ENCODE data around the gene FAHD1.
"Not testable (repeated sequence)": the region's sequence is repeated elsewhere in the genome, so short reads cannot be mapped to it uniquely, and the experiment has no call there.

Gene FAHD1

DNA sequence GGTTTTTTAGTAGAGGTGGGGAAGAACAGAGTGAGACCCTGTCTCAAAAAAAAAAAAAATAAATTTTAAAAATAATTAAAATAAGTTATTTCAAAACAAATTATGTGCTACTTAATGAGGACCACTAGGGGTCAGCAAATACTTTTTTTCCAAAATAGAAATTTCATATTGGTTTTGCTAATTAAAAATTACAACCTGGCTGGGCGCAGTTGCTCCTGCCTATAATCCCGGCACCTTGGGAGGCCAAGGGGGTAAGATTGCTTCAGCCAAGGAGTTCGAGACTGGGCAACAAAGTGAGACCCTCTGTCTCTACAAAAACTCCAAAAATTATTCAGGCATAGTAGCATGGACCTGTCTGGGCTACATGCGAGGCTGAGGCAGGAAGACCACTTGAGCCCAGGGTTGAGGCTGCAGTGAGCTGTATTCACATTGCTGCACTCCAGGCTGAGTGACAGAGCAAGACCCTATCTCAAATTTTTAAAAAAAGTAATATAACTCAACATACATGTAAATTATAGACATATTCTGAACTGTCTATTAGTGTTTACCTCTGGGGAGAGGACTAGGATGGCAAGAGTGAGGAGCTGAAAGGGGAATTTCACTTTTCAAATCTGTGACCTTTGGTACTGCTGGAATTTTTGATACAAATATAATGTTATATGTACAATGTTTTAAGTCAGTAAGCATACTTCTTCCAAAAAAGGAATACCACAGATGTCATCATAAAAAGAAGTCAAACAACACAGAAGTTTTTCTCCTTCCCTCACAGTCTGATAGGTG is 36.9 kb downstream of the FAHD1 start:
- H3K36me3 ChIP-seq (ENCODE audit: insufficient read depth, low read depth, low read length) = no peaks in the 10 kb centered on the region
- no peak overlapping the region for H3K9ac ChIP-seq (ENCODE audit: low read depth, low read length)
- H3K4me1 ChIP-seq (ENCODE audit: insufficient read depth, low read length) = no peaks in the 10 kb centered on the region
- no peak overlapping the region for H3K4me3 ChIP-seq (ENCODE audit: low read length)
- H3K27me3 ChIP-seq (ENCODE audit: insufficient read depth, low read length) = peaks cover 38% of the 10 kb centered on the region
- H3K9me3 ChIP-seq (ENCODE audit: insufficient read depth, low read depth, low read length) = no peaks in the 10 kb centered on the region
- H3K27ac ChIP-seq (ENCODE audit: low read length) = no peak overlapping the region

DNA sequence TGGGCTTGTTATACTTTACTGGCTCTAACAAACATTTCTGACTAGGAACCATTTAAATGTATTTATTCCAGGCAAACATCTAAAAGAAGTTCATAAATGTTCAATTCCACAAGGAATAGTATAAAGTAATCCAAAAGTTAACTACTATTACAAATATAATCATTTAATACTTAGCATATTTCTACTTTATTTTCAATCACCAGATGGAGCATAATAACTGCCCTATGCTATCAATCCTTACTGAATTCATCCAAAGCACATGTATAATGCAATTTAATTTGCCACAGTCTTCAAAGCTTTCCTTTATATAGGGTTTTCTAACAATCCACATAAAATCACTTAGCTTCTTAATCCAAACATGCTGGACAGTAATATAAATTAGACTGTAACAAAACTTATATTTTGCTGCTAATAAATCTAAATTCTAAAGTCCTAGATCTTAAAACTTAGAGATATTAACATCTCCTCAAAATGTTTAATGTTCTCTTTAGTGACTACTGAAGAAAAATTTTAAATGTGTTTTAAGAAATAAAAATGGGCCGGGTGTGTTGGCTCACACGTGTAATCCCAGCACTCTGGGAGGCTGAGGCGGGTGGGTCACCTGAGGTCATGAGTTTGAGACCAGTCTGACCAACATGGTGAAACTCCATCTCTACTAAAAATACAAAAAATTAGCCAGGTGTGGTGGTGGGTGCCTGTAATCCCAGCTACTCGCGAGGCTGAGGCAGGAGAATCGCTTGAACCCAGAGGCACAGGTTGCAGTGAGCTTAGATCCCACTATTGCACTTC is 39.1 kb downstream of the FAHD1 start:
- no peak overlapping the region for H3K4me3 ChIP-seq (ENCODE audit: low read length)
- no peak overlapping the region for H3K27ac ChIP-seq (ENCODE audit: low read length)
- H3K27me3 ChIP-seq (ENCODE audit: insufficient read depth, low read length) = peaks cover 16% of the 10 kb centered on the region
- no peaks in the 10 kb centered on the region for H3K4me1 ChIP-seq (ENCODE audit: insufficient read depth, low read length)
- no peak overlapping the region for H3K9ac ChIP-seq (ENCODE audit: low read depth, low read length)
- no peaks in the 10 kb centered on the region for H3K9me3 ChIP-seq (ENCODE audit: insufficient read depth, low read depth, low read length)
- H3K36me3 ChIP-seq (ENCODE audit: insufficient read depth, low read depth, low read length) = no peaks in the 10 kb centered on the region

DNA sequence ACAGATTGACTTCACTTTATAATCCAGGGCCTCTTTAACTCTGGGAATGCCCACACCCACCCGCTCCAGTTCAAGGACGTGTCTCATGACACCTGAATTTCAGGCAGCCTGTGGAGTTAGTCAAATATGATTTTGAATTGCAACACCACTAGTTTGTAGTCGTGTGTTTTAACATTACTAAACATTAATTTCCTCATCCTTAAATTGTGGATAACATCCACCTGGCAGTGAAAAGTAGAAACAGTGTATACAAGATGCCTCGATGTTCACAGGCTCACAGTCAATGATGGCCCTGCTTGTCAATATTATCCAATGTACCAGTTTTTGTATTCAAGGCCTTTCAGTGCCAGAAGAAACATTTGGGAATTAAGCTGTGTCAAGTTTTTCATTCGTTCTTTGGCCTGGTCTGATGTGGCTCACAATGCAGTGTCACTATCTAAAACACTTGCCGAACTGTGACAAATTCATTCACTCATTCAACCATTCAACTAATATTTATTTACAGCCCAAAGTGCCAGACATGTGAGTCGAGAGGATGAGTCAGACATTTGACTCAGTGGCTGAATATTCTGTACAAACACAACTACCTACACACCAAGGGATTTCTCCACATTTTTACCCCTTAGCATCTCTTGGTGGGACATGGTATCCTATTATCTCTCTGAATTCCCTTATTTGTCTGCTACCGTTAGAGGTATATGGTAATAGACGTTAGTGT is 43.5 kb downstream of the FAHD1 start:
- Histone ChIP-seq H3K27ac (ENCODE audit: low read length) (no peak overlapping the region), H3K27me3 (ENCODE audit: insufficient read depth, low read length) (peaks cover 37% of the 10 kb centered on the region), H3K4me1 (ENCODE audit: insufficient read depth, low read length) (no peaks in the 10 kb centered on the region), H3K36me3 (ENCODE audit: insufficient read depth, low read depth, low read length) (no peaks in the 10 kb centered on the region), H3K9me3 (ENCODE audit: insufficient read depth, low read depth, low read length) (no peaks in the 10 kb centered on the region), H3K9ac (ENCODE audit: low read depth, low read length) (no peak overlapping the region), H3K4me3 (ENCODE audit: low read length) (no peak overlapping the region)

DNA sequence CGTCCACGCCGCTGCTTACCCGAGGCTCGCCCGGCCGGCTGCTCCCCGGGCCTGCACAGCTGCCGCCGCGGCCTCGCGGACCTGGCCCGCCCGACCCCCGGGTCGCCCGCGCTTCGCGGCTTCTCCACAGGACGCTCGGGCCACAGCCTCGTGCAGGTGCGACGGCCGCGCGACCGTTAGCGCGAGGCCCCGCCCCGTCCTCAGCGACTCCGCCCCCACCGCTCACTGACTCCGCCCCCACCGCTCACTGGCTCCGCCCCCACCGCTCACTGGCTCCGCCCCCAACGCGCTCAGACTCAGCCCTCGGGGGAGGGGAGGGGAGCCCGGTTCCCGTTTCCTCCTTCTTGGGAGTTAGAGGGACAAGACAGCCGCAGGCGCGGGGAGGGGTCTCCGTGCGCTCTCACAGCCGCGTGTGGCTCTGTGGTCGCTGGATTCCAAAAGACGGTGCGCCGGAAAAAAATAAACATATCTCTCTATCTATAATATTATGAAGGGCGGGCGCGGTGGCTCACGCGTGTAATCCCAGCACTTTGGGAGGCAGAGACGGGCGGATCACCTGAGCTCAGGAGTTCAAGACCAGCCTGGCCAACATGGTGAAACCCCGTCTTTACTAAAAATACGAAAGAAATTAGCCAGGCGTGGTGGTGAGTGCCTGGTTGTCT is 45.1 kb downstream of the FAHD1 start, which contains the start of gene MEIOB:
Gene MEIOB (minus strand): TSS at position 191 of the 662 bp plus-strand sequence. CDS start 3,989 bp downstream, outside the sequence.
- no peak within 1 kb of the TSS for H3K9ac ChIP-seq (ENCODE audit: low read depth, low read length)
- peaks cover 36% of the 10 kb centered on the region for H3K27me3 ChIP-seq (ENCODE audit: insufficient read depth, low read length)
- H3K36me3 ChIP-seq (ENCODE audit: insufficient read depth, low read depth, low read length) = no peaks in the 10 kb centered on the region
- no peaks in the 10 kb centered on the region for H3K9me3 ChIP-seq (ENCODE audit: insufficient read depth, low read depth, low read length)
- no peaks in the 10 kb centered on the region for H3K4me1 ChIP-seq (ENCODE audit: insufficient read depth, low read length)
- H3K4me3 ChIP-seq (ENCODE audit: low read length) = peak within 1 kb of the TSS; percentile 61
- H3K27ac ChIP-seq (ENCODE audit: low read length) = no peak within 1 kb of the TSS

DNA sequence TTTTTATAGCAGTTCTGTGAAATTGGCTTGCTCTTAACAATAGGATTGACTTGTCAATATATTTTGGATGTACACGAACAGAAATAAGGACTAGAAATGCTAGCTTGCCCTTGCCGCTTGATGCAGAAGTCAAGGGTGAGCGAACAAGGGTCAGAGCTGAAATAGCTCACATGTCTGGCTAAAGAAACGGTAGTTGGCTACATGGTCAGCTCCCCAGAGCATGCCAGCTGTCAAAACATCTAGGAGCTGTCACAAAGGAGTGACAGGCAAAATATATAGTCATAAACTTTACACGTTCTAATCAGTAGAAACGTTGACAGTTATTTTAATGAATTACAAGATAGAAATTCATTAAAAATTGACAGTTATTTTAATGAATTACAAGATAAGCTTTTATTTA is 47.8 kb downstream of the FAHD1 start:
- Histone ChIP-seq H3K9ac (ENCODE audit: low read depth, low read length) (no peak overlapping the region), H3K27ac (ENCODE audit: low read length) (no peak overlapping the region), H3K36me3 (ENCODE audit: insufficient read depth, low read depth, low read length) (no peaks in the 10 kb centered on the region), H3K27me3 (ENCODE audit: insufficient read depth, low read length) (peaks cover 51% of the 10 kb centered on the region), H3K4me1 (ENCODE audit: insufficient read depth, low read length) (no peaks in the 10 kb centered on the region), H3K9me3 (ENCODE audit: insufficient read depth, low read depth, low read length) (no peaks in the 10 kb centered on the region), H3K4me3 (ENCODE audit: low read length) (no peak overlapping the region)

DNA sequence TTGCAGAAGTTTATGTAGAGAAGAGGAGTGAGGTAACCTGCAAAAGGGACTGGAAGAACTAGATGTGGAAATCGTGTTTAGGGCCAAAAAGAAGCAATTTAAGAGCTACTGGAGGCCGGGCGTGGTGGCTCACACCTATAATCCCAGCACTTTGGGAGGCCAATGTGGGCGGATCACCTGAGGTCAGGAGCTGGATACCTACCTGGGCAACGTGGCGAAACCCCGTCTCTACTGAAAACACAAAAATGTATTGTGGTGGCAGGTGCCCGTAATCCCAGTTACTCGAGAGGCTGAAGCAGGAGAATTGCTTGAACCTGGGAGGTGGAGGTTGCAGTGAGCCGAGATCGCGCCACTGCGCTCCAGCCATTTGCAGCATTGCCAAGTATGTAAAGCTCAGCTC is 49.1 kb downstream of the FAHD1 start:
- not testable (repeated sequence) for H3K4me1 ChIP-seq (ENCODE audit: insufficient read depth, low read length); H3K36me3 ChIP-seq (ENCODE audit: insufficient read depth, low read depth, low read length); H3K9me3 ChIP-seq (ENCODE audit: insufficient read depth, low read depth, low read length); H3K27ac ChIP-seq (ENCODE audit: low read length); H3K4me3 ChIP-seq (ENCODE audit: low read length); H3K9ac ChIP-seq (ENCODE audit: low read depth, low read length)
- peaks cover 51% of the 10 kb centered on the region for H3K27me3 ChIP-seq (ENCODE audit: insufficient read depth, low read length)

DNA sequence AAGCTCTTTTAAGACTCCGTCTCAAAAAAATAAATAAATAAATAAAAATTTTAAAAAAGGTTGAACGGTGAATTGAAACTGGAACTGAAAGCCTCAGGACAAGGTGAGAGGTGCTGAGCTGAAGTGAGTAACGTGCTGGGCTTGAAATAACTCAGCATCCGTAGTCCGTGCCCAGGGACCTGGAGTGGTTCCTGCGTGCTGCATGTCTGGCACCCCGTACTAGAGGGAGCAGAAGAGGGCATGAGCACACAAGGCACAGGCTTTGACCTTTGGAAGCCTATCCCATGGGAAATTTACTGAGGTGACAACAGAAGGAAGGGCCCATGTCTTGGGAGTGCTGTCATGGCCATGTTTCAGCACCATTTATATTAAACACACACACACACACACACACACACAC is 49.5 kb downstream of the FAHD1 start:
- H3K27ac ChIP-seq (ENCODE audit: low read length) = no peak overlapping the region

DNA sequence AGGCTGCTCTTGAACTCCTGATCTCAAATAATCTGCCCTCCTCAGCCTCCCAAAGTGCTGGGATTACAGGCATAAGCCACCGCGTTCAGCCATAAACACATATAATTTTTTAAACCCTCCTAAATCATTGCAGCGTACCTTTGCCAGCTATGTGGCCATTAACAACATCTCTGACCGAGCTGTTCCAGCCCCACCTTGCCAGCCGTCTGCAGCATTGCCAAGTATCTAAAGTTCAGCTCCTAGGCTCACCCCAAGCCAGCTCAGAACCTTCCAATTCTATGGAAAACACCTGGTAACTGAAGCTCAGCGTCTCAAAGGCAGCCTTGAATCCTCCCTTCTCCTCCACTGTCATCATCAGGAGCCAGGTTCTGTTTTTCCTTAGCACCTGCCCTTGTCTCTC is 50.1 kb downstream of the FAHD1 start:
- H3K4me1 ChIP-seq (ENCODE audit: insufficient read depth, low read length) = no peaks in the 10 kb centered on the region
- no peaks in the 10 kb centered on the region for H3K36me3 ChIP-seq (ENCODE audit: insufficient read depth, low read depth, low read length)
- H3K27me3 ChIP-seq (ENCODE audit: insufficient read depth, low read length) = peaks cover 46% of the 10 kb centered on the region
- no peaks in the 10 kb centered on the region for H3K9me3 ChIP-seq (ENCODE audit: insufficient read depth, low read depth, low read length)
- H3K9ac ChIP-seq (ENCODE audit: low read depth, low read length) = no peak overlapping the region
- H3K27ac ChIP-seq (ENCODE audit: low read length) = no peak overlapping the region
- no peak overlapping the region for H3K4me3 ChIP-seq (ENCODE audit: low read length)

More for the DNA sequence above, 49.5 kb downstream of the FAHD1 start:
- Histone ChIP-seq H3K4me3 (ENCODE audit: low read length) (no peak overlapping the region), H3K4me1 (ENCODE audit: insufficient read depth, low read length) (no peaks in the 10 kb centered on the region), H3K36me3 (ENCODE audit: insufficient read depth, low read depth, low read length) (no peaks in the 10 kb centered on the region), H3K9me3 (ENCODE audit: insufficient read depth, low read depth, low read length) (no peaks in the 10 kb centered on the region), H3K27me3 (ENCODE audit: insufficient read depth, low read length) (peaks cover 51% of the 10 kb centered on the region), H3K9ac (ENCODE audit: low read depth, low read length) (no peak overlapping the region)

DNA sequence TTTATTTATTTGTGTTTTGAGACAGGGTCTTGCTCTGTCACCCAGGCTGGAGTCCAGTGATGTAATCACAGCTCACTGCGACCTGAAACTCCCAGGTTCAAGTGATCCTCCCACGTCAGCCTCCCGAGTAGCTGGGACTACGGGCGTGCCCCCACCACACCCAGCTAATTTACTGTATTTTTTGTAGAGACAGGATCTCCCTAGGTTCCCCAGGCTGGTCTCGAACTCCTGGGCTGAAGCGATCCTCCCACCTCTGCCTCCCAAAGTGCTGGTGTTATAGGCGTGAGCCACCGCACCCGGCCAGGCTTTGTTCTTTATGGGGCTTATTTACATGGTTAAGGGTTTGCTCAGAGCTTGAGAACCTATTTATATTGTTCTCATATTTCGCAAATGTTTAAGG is 50.8 kb downstream of the FAHD1 start:
- Histone ChIP-seq H3K4me1 (ENCODE audit: insufficient read depth, low read length) (no peaks in the 10 kb centered on the region), H3K36me3 (ENCODE audit: insufficient read depth, low read depth, low read length) (no peaks in the 10 kb centered on the region), H3K9ac (ENCODE audit: low read depth, low read length) (no peak overlapping the region), H3K4me3 (ENCODE audit: low read length) (no peak overlapping the region), H3K27ac (ENCODE audit: low read length) (no peak overlapping the region), H3K9me3 (ENCODE audit: insufficient read depth, low read depth, low read length) (no peaks in the 10 kb centered on the region), H3K27me3 (ENCODE audit: insufficient read depth, low read length) (peaks cover 39% of the 10 kb centered on the region)

DNA sequence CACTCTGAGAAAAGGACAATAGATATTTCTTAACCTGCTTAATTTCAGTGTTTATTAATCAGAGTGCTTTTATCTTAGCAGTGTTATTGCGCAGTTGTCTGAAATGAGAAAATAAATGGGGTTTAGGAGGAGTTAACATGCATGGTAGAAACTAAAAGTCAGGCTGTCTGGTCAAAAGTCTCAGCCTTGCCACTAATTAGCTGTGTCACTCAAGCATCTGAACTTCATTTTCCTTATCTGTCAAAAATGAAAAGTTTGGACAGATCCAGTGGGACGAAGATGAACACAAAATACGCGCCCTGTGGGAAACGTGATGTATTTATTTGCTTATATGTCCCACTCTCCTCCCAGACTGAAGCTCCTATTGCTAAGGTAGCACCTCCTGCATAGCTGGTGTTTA is 51.2 kb downstream of the FAHD1 start:
- Histone ChIP-seq H3K27me3 (ENCODE audit: insufficient read depth, low read length) (peaks cover 35% of the 10 kb centered on the region), H3K9me3 (ENCODE audit: insufficient read depth, low read depth, low read length) (no peaks in the 10 kb centered on the region), H3K9ac (ENCODE audit: low read depth, low read length) (no peak overlapping the region), H3K4me1 (ENCODE audit: insufficient read depth, low read length) (no peaks in the 10 kb centered on the region), H3K36me3 (ENCODE audit: insufficient read depth, low read depth, low read length) (no peaks in the 10 kb centered on the region), H3K27ac (ENCODE audit: low read length) (no peak overlapping the region), H3K4me3 (ENCODE audit: low read length) (no peak overlapping the region)
